ENCODE data around the gene NCK2.

NCK2 gene

GRCh38 chr2:105783151-105783738 is 38.5 kb downstream of the NCK2 start:
- Histone ChIP-seq H3K4me2 (ENCODE audit: low read depth, low read length, poor library complexity, severe bottlenecking) (no peak overlapping the region), H3F3A (ENCODE audit: insufficient read depth) (no peaks in the 10 kb centered on the region), H3K79me2 (ENCODE audit: insufficient read depth, low read length) (no peaks in the 10 kb centered on the region), H2AFZ (ENCODE audit: low read depth, low read length, severe bottlenecking) (no peak overlapping the region), H3K27me3 (ENCODE audit: low read length) (no peaks in the 10 kb centered on the region), H3K4me3 (ENCODE audit: insufficient read depth, low read length, poor library complexity, severe bottlenecking) (no peak overlapping the region), H3K9ac (ENCODE audit: low read length) (no peak overlapping the region), H4K20me1 (ENCODE audit: low read depth, low read length) (no peaks in the 10 kb centered on the region), H3K36me3 (ENCODE audit: low read length) (no peaks in the 10 kb centered on the region), H3K9me2 (replicated peaks; ENCODE audit: insufficient read depth, low read length) (no peaks in the 10 kb centered on the region), H3K9me3 (ENCODE audit: insufficient read depth, low read length) (no peaks in the 10 kb centered on the region), H3K27ac (ENCODE audit: low read depth, low read length) (no peak overlapping the region)
- TF ChIP-seq CTCF (IDR thresholded peaks at IDR 0.05; ENCODE audit: insufficient read depth, low read length, poor library complexity, severe bottlenecking) = no peak

- Histone ChIP-seq H3K9ac (ENCODE audit: low read length) (no peak overlapping the region), H2AFZ (ENCODE audit: low read depth, low read length, severe bottlenecking) (no peak overlapping the region), H3K9me3 (ENCODE audit: insufficient read depth, low read length) (no peaks in the 10 kb centered on the region), H3K4me2 (ENCODE audit: low read depth, low read length, poor library complexity, severe bottlenecking) (no peak overlapping the region), H3K36me3 (ENCODE audit: low read length) (no peaks in the 10 kb centered on the region), H3F3A (ENCODE audit: insufficient read depth) (no peaks in the 10 kb centered on the region), H4K20me1 (ENCODE audit: low read depth, low read length) (no peaks in the 10 kb centered on the region), H3K27ac (ENCODE audit: low read depth, low read length) (no peak overlapping the region), H3K27me3 (ENCODE audit: low read length) (no peaks in the 10 kb centered on the region), H3K9me2 (replicated peaks; ENCODE audit: insufficient read depth, low read length) (no peaks in the 10 kb centered on the region), H3K4me3 (ENCODE audit: insufficient read depth, low read length, poor library complexity, severe bottlenecking) (no peak overlapping the region), H3K79me2 (ENCODE audit: insufficient read depth, low read length) (no peaks in the 10 kb centered on the region)
- TF ChIP-seq EZH2phosphoT487 (conservative IDR thresholded peaks at IDR 0.05; ENCODE audit: low read length) (no peak), CTCF (IDR thresholded peaks at IDR 0.05; ENCODE audit: insufficient read depth, low read length, poor library complexity, severe bottlenecking) (no peak)
Observed at GRCh38 chr2:105783972-105784371, 39.3 kb downstream of the NCK2 start.

GRCh38 chr2:105784589-105784988 is 39.9 kb downstream of the NCK2 start:
- H3K9me3 ChIP-seq (ENCODE audit: insufficient read depth, low read length) = no peaks in the 10 kb centered on the region
- H3K27me3 ChIP-seq (ENCODE audit: low read length) = no peaks in the 10 kb centered on the region
- no peak overlapping the region for H3K4me3 ChIP-seq (ENCODE audit: insufficient read depth, low read length, poor library complexity, severe bottlenecking)
- H4K20me1 ChIP-seq (ENCODE audit: low read depth, low read length) = no peaks in the 10 kb centered on the region
- no peaks in the 10 kb centered on the region for H3K36me3 ChIP-seq (ENCODE audit: low read length)
- no peak overlapping the region for H3K9ac ChIP-seq (ENCODE audit: low read length)
- no peaks in the 10 kb centered on the region for H3K79me2 ChIP-seq (ENCODE audit: insufficient read depth, low read length)
- no peak overlapping the region for H3K27ac ChIP-seq (ENCODE audit: low read depth, low read length)
- no peak overlapping the region for H2AFZ ChIP-seq (ENCODE audit: low read depth, low read length, severe bottlenecking)
- H3F3A ChIP-seq (ENCODE audit: insufficient read depth) = no peaks in the 10 kb centered on the region
- no peaks in the 10 kb centered on the region for H3K9me2 ChIP-seq (replicated peaks; ENCODE audit: insufficient read depth, low read length)
- no peak overlapping the region for H3K4me2 ChIP-seq (ENCODE audit: low read depth, low read length, poor library complexity, severe bottlenecking)
- TF ChIP-seq CTCF (IDR thresholded peaks at IDR 0.05; ENCODE audit: insufficient read depth, low read length, poor library complexity, severe bottlenecking) (no peak), EZH2phosphoT487 (conservative IDR thresholded peaks at IDR 0.05; ENCODE audit: low read length) (no peak)
